EL (cell line): ENCODE measurements around the gene TRIM47.

Source experiments
- DNase-seq: peaks from one replicate; pipeline ENCODE4 v3.0.0-alpha.2; 2016

The TRIM47 gene

GRCh38 chr17:75828076-75828400 lies 50.3 kb downstream of the TRIM47 start:
- no peak for DNase-seq

GRCh38 chr17:75827308-75828075 lies 50.9 kb downstream of the TRIM47 start:
- peak; percentile 45 for DNase-seq

GRCh38 chr17:75826561-75827307 lies 51.6 kb downstream of the TRIM47 start:
- DNase-seq = no peak

GRCh38 chr17:75825748-75826370 lies 52.5 kb downstream of the TRIM47 start:
- DNase-seq = no peak

- no peak for DNase-seq
Observed at GRCh38 chr17:75825149-75825552, 53.2 kb downstream of the TRIM47 start.

GRCh38 chr17:75824666-75825065 lies 53.7 kb downstream of the TRIM47 start:
- no peak for DNase-seq
